ENCODE measurements around the gene EPS8L2.
A peak's percentile ranks its signal among the peaks of the same experiment; 100 is the strongest.

EPS8L2 gene

GRCh38 chr11:763073-763463 lies 57.0 kb downstream of the EPS8L2 start:
- no peak for DNase-seq (ENCODE audit: low read depth)

DNA sequence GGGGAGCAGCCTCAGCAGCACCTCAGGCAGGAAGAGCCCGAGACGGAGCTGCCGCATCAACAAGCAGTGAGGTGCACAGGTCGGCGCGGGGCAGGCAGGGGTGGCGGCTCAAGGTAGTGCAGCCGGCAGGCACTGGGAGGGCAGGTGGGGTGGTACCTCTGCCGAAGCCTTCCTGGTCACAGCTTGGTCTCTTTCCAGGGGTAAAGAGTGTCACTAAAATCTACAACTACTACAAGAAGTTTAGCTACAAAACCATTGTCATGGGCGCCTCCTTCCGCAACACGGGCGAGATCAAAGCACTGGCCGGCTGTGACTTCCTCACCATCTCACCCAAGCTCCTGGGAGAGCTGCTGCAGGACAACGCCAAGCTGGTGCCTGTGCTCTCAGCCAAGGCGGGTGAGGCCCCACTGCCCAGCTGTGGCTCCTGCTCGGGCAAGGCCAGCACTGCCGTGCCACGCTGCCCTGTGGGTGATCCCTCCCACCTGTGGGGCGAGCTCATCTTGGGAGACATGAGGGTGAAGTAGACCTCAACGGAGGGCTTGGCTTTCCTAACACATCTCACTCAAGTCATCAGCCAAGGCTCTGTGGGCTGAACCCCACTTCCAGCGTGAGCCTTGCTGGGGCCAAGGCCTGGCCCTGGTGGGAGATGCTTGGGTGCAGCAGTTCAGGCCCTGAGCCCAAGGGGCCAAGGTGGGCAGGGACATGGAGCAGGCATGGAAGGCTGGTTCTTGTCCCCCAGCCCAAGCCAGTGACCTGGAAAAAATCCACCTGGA lies 57.7 kb downstream of the EPS8L2 start:
- DNase-seq (ENCODE audit: low read depth), result no peak

GRCh38 chr11:764322-765024 lies 58.4 kb downstream of the EPS8L2 start:
- DNase-seq (ENCODE audit: low read depth), result no peak

GRCh38 chr11:765025-765801 lies 59.2 kb downstream of the EPS8L2 start:
- peak; percentile 64 for DNase-seq (ENCODE audit: low read depth)

GRCh38 chr11:765802-766091 lies 59.7 kb downstream of the EPS8L2 start:
- no peak for DNase-seq (ENCODE audit: low read depth)

DNA sequence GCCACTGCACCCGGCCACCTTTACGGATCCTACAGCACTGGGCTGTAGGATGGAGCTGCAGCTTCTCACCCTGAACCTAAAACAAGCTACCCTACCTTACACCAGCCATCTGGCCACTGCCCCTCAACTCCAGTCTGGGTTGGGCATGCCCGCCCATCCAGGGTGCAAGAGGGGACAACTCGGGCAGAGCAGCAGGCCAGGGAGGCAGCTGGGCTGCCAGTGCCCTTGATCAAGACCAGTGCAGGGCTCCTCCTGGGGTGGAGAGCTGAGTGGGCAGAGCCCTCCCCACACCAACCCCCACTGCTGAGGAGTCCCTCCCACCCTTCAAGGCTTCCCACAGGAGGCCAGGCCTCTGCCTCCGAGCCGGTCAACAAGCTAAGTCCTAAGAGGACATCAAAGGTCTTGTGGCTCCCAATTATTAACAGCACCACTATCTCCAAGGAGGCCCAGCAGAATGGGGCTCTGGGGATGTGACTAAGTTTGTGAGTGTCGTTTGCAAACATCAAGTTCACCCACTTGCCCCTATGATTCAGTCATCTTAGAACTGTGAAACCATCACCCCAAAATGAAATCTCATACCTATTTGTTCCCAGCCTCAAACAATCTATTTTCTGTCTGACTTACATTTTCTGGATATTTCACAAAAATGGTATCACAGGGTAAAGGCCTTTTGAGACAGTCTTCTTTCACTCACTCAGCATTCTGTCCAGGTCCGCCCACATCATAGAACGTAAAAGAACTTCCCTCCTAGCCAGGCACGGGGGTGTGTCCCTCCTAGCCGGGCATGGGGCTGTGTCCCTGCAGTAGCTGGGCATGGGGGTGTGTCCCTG lies 60.3 kb downstream of the EPS8L2 start:
- DNase-seq (ENCODE audit: low read depth), result no peak

DNA sequence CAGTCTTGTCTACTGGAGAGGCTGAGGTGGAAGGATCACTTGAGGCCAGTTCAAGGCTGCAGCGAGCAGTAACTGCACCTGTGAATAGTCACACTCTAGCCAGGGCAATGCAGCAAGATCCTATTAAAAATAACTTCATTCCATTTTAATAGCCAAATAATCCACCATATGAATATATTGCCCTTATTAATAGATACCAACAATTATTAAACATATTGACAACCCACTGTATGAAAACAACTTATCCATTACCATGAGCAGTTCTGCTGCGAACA lies 60.8 kb downstream of the EPS8L2 start:
- DNase-seq (ENCODE audit: low read depth), result no peak

- no peak for DNase-seq (ENCODE audit: low read depth)
Measured at GRCh38 chr11:767238-767637, 61.2 kb downstream of the EPS8L2 start.

DNA sequence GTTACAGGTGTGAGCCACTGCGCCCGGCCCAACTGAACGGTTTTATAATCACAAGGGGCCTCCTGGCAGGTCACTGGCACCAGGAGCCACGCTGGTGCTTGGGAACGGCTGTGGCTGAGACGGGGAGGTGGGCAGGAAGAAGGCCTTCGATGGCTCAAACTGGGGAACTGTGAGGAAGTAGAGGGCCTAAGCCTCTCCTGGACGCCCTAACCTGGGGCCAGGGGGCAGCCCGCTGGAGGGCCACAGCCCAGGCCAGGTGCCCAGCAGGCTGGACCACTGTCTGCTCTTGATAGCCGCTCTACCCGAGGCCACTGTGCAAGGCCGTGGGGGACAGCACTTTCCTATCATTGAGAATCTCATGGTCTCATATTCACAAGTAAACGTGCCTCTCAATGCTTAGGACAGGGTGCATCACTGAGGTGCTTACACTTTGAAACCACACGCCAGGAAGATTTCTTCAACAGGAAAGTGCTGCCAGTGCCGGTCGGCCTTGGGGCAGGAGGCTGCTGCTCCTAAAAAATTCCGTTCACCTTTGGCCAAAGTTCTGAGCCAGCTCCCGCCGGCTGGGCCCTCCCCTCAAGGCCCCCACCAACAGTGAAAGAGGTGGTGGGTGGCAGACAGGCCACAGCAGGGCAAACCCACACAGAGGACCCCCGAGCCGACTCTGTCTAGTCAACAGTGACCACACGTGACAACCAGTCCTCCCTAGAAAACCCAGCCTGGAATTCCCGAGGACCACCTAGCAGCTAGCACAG lies 64.0 kb downstream of the EPS8L2 start:
- DNase-seq (ENCODE audit: low read depth), result no peak

DNA sequence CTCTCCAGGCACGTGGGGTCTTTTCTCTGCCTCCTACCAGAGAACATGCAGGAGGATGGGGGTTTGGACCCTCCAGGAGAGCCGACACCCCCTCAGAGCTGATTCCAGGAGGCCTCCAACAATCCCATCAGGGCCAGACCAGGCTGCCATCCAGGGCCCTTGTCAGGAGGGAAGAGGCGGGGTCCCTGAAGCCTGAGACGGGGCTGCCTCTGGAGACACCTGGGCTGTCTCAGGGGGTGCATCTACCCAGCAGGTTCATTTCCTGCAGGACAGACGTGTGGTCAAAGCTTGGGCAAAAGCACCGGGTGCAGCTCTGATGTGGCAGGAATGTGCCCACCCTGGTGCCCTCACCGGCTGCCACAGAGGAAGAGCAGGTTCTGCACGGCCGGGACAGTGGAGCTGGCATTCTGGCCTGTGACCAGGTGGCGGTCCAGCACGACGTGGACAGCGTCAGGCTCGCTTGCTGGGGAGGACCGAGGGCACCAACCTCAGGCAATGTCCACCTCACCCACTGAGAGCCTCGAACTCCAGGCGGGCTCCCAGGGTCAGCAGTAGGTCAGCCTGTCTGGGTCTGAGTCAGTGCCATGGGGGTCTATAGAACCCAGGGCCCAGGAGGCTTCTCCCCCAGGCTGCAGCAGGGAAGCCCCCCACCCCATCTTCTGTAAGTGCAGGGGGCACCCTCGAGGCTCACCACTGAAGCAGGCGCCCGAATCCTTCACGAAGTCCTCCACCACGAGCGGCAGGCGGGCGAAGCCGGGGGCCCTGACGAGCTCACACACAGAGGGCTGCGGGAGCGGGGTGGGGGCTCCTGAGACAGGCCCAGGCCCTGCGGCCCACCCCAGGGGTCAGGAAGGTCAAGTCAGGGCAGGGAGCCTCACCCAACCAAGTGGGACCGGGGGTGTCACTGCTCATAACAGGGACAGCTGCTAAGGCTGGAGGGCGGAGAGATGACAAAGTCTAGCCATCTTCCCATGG lies 64.9 kb downstream of the EPS8L2 start:
- no peak for DNase-seq (ENCODE audit: low read depth)

DNA sequence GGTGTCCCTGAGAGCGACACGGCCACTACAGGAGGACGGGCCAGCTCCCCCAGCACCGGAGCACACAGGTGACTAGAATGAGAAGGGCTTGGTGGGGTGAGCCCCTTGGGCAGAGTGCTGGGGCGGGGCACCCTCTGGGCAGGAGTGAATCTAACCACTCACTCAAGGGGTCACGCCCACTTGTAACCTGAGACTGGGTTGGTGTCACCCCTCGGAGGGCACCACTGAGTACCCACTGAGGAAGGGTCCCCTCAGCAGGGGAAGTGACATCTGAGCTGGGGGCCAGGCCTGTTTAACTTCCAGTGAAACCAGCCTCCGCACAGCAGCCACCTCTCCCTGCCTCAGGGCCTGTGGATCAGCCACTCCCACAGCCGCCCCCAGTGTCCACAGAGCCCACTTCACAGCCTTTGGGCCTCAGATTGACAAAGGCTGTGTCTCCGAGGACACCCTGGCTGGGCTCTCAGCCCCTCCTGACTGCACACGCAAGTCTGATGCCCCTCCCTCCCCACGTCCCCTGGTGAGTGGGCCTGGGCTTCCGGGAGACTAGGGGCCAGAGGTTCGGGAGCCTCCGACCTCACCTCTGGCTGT lies 65.7 kb downstream of the EPS8L2 start:
- DNase-seq (ENCODE audit: low read depth), result no peak

DNA sequence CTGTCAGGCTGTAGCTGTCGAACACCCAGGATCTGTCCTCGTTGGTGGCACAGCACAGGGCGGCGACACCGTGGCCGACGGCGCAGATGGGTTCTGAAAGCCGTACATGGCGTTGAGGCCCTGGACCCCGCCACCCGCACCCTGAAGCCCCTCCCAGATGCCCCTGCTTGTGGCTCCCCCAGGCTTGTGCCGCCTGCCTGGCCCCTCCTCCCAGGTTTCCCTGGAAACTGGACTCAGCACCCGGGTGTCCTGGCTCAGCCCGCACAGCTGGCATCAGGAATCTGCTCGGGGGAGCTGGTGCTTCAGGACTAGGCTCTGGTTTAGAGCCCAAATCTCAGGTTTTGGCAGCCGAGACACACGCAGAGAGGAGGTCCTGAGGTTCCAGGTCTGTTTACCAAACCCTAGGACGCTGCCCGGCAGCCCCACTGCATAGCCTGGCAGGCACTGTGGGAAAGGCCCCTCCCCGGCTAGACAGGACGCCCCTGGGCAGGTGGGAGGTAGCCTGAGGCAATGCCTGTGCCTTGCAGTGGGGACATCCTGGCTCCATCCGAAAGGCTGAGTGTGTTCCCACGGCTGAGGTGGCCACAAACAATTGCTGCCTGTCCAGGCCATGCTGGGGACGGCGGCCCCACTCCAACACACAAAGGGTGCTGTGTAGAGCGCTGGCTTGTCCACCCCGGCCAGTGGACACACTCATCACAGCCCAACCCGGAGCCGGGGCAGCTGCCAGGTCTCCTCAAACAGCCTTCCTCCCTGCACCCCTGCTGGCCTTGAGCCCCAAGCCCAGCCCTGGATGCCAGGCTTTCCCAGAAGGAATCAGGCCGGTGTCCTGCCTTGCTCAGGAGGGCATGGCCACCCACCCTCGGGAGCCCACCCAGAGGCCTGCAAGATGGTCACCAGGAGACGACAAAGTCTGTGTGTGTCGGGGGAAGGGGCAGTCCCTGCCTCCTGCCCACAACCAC lies 66.7 kb downstream of the EPS8L2 start:
- DNase-seq (ENCODE audit: low read depth), result no peak

DNA sequence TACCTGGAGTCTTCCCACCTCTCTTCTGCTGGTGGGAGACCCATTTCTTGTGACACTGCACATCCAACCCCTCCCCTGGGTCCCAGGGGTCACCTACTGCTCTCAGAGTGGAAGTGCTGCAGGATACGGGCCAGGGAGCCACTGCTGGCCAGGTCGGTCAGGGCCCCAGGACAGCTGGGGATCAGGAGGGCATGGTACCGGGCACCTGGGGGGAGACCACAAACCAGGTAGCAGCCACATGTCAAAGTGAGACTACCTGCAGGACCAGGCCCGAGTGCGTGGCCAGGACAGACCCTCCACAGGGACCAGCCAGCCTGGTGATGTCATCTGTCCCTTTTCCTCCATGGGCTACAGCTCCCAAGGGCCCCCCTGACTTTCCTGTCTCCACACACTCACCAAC lies 67.4 kb downstream of the EPS8L2 start:
- DNase-seq (ENCODE audit: low read depth), result no peak

DNA sequence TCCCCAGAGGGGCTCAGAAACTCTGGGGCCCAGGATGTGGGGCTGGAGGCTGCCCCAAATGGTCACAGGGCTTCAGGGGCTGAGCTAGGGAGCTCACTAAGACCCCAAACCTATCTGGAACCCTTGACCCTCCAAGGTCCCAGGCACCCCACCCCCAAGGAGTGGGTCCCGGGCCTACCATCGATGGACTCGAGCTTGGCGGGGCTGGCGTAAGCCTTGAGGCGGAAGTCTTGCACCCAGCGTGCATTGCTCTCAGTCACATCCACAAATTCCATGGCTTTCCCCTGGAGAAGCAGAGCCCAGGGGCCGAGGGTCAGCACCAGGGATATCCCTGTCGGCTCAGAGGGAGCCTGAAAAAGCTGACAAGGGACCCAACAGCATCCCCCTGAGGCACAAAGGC lies 67.8 kb downstream of the EPS8L2 start:
- DNase-seq (ENCODE audit: low read depth), result no peak

- DNase-seq (ENCODE audit: low read depth), result no peak
Measured at GRCh38 chr11:774873-775592, 69.0 kb downstream of the EPS8L2 start.

- DNase-seq (ENCODE audit: low read depth), result no peak
Measured at GRCh38 chr11:776263-776560, 70.2 kb downstream of the EPS8L2 start.

DNA sequence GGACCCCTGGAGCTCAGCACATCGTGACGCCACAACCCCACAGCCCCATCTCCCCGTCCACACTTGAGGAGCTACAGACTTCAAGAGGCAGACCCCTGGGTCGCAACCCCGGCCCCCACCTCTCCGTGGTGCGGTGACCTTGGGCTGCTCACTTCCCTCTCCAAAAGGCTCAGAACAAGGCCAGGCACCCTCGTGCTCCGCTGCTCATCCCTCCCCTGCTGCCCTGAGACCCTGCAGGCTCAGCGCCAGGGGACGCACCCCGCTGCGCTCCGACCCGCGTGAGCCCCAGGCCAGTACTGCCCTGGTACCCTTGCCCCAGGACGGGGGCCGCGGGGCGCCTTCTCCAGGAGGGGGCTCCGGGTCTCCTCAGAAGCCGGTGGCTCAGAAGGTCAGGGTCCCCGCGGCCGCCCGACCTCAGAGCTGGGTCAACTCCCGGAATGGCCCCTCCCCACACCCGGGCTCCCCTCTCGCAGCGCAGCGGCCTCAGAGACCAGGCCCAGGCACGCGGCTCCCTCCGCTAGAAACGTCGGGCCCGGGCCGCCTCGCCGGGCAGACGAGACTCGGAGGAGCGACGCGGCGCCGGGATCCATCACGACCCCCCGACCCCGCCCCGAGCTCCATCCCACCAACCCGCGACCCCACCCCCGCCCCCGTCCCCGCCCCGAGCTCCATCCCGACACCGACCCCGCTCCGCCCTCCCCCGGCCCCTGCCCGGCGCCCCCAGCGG lies 70.7 kb downstream of the EPS8L2 start:
- no peak for DNase-seq (ENCODE audit: low read depth)

All from fibroblast of gingiva (primary cell).